Uterus (tissue), 4 donors: ENCODE data around the gene OBP2A. TPM values are rescaled to one million over a fixed set of nuclear protein-coding genes. Genes with fewer than 3 reads are reported as not detected.

ENCODE experiments used
- DNase-seq, 2 donors: peaks; one replicate each; pipeline ENCODE4 v3.0.0-alpha.2; 2019 to 2020
- H3K27ac ChIP-seq, 2 donors: fragments of 200-600 bp; sonication (generic); 1 replicate in 1 of 2; 2 replicates in 1 of 2; pipeline ENCODE4 v1.5.1; 2016 to 2018
- H3K27me3 ChIP-seq, 2 donors: fragments of 200-600 bp; sonication (generic); one replicate each; pipeline ENCODE4 v1.5.1; 2018 to 2019; ENCODE audit warnings: control low read depth in 1 of 2
- H3K36me3 ChIP-seq, 2 donors: fragments of 200-600 bp; sonication (generic); one replicate each; pipeline ENCODE4 v1.5.1; 2019; ENCODE audit warnings: control low read depth in 1 of 2
- H3K4me1 ChIP-seq, 2 donors: fragments of 200-600 bp; sonication (generic); one replicate each; pipeline ENCODE4 v1.5.1; 2018 to 2019; ENCODE audit warnings: control low read depth in 1 of 2
- H3K4me3 ChIP-seq, 2 donors: fragments of 200-600 bp; sonication (generic); 1 replicate in 1 of 2; 2 replicates in 1 of 2; pipeline ENCODE4 v1.5.1; 2018 to 2019; ENCODE audit warnings: mild to moderate bottlenecking in 1 of 2
- H3K9me3 ChIP-seq, 2 donors: fragments of 200-600 bp; sonication (generic); one replicate each; pipeline ENCODE4 v1.5.1; 2019; ENCODE audit warnings: control low read depth in 1 of 2
- CTCF ChIP-seq, 4 experiments: fragments of 200-600 bp in 2 of 4; fragments of 450-650 bp in 2 of 4; sonication (generic) in 2 of 4; IDR thresholded peaks; one replicate each; pipeline ENCODE4 v1.5.1; 2016 to 2019; ENCODE audit warnings: antibody characterized with exemption in 4 of 4, mild to moderate bottlenecking in 2 of 4, moderate library complexity in 1 of 4
- POLR2A ChIP-seq, 2 donors: fragments of 450-650 bp; IDR thresholded peaks; one replicate each; pipeline ENCODE4 v1.6.1; 2016; ENCODE audit warnings: antibody characterized with exemption in 2 of 2, mild to moderate bottlenecking in 1 of 2, moderate library complexity in 1 of 2
- intact Hi-C: fragments of 100-400 bp; cut with DNase I; formaldehyde crosslinking; loops from one replicate; pipeline ENCODE4 v1.15.1; 2023; ENCODE audit warnings: low total_unique reads
- total RNA-seq, 4 donors: library from RNA; depleted of rRNA in 3 of 4; stranded (reverse); fragments of >200 nt in 3 of 4; gene quantifications; one replicate each; pipeline versions ENCODE4 v1.1.0 to v1.2.4, GENCODE V29; 2014 to 2023
- donor health status: DM: yes; HTN: yes; CAD: no.

Gene OBP2A
- total RNA-seq, 4 donors from 2014 or later = not detected

- no peaks in the 10 kb centered on the region for H3K4me1 ChIP-seq
- TF ChIP-seq CTCF (IDR thresholded peaks at IDR 0.05) = no peak
- intact Hi-C loops = no loop called here
- no peaks in the 10 kb centered on the region for H3K9me3 ChIP-seq
- no peaks in the 10 kb centered on the region for H3K27me3 ChIP-seq
- no peak overlapping the region for H3K4me3 ChIP-seq
- DNase-seq = no peak
- H3K27ac ChIP-seq = no peak overlapping the region
- no peaks in the 10 kb centered on the region for H3K36me3 ChIP-seq
These were observed 28.4 kb downstream of the OBP2A start for GRCh38 chr9:135574331-135574730.

GRCh38 chr9:135574943-135575342 lies 29.0 kb downstream of the OBP2A start:
- no peak for DNase-seq
- Histone ChIP-seq H3K9me3 (no peaks in the 10 kb centered on the region), H3K27me3 (no peaks in the 10 kb centered on the region)

GRCh38 chr9:135575995-135576631 lies 30.2 kb downstream of the OBP2A start:
- DNase-seq = no peak
- Histone ChIP-seq H3K4me1 (no peaks in the 10 kb centered on the region), H3K9me3 (no peaks in the 10 kb centered on the region), H3K36me3 (no peaks in the 10 kb centered on the region), H3K27ac (no peak overlapping the region), H3K4me3 (no peak overlapping the region), H3K27me3 (no peaks in the 10 kb centered on the region)
- TF ChIP-seq POLR2A (IDR thresholded peaks at IDR 0.05) (no peak), CTCF (IDR thresholded peaks at IDR 0.05) (no peak)
- intact Hi-C loops = no loop called here

More at GRCh38 chr9:135574943-135575342, 29.0 kb downstream of the OBP2A start:
- Histone ChIP-seq H3K4me1 (no peaks in the 10 kb centered on the region), H3K4me3 (no peak overlapping the region), H3K27ac (no peak overlapping the region), H3K36me3 (no peaks in the 10 kb centered on the region)
- no peak for TF ChIP-seq CTCF (IDR thresholded peaks at IDR 0.05)
- no peak for TF ChIP-seq POLR2A (IDR thresholded peaks at IDR 0.05)
- intact Hi-C loops = no loop called here

- no peak for TF ChIP-seq CTCF (IDR thresholded peaks at IDR 0.05)
- TF ChIP-seq POLR2A (IDR thresholded peaks at IDR 0.05) = no peak
These were observed 31.3 kb downstream of the OBP2A start for GRCh38 chr9:135577256-135577655.

GRCh38 chr9:135579356-135579755 lies 33.4 kb downstream of the OBP2A start:
- Histone ChIP-seq H3K9me3 (no peaks in the 10 kb centered on the region), H3K27ac (no peak overlapping the region), H3K4me3 (no peak overlapping the region), H3K27me3 (no peaks in the 10 kb centered on the region), H3K4me1 (no peaks in the 10 kb centered on the region), H3K36me3 (no peaks in the 10 kb centered on the region)
- intact Hi-C loops = no loop called here
- TF ChIP-seq POLR2A (IDR thresholded peaks at IDR 0.05) = no peak
- no peak for DNase-seq

More at GRCh38 chr9:135577256-135577655, 31.3 kb downstream of the OBP2A start:
- no peaks in the 10 kb centered on the region for H3K27me3 ChIP-seq
- no peaks in the 10 kb centered on the region for H3K9me3 ChIP-seq
- H3K4me3 ChIP-seq = no peak overlapping the region
- H3K36me3 ChIP-seq = no peaks in the 10 kb centered on the region
- intact Hi-C loops = no loop called here
- H3K27ac ChIP-seq = no peak overlapping the region
- no peaks in the 10 kb centered on the region for H3K4me1 ChIP-seq
- no peak for DNase-seq
